OCI-LY3 (cell line): ENCODE data around the gene BMPER.

ENCODE experiments used
- H2AFZ ChIP-seq: fragments of 200-600, 300-600 bp; shearing (Covaris generic); 2 replicates; pipeline ENCODE4 v1.6.0; 2014; ENCODE audit warnings: antibody characterized with exemption, low read depth, low read length
- H3K27ac ChIP-seq: fragments of 200-600, 300-600 bp; sonication (generic); 2 replicates; pipeline ENCODE4 v1.5.1; 2014; ENCODE audit warnings: mild to moderate bottlenecking, low read length, moderate library complexity, mixed read lengths
- H3K27me3 ChIP-seq: fragments of 200-600, 300-600 bp; sonication (generic); 2 replicates; pipeline ENCODE4 v1.6.1; 2014; ENCODE audit warnings: low read depth, low read length, mixed read lengths
- H3K36me3 ChIP-seq: fragments of 200-600, 300-600 bp; sonication (generic); replicated peaks from 2 replicates; pipeline ENCODE3; 2014; ENCODE audit warnings: low read depth, low read length, mixed read lengths
- H3K4me1 ChIP-seq: fragments of 300-600, 200-600 bp; sonication (generic); 2 replicates; pipeline ENCODE4 v1.6.1; 2014; ENCODE audit warnings: low read length, mixed read lengths
- H3K4me2 ChIP-seq: fragments of 200-600, 300-600 bp; sonication (generic); 2 replicates; pipeline ENCODE4 v1.6.1; 2014; ENCODE audit warnings: low read length, mixed read lengths
- H3K4me3 ChIP-seq: fragments of 300-600, 200-600 bp; sonication (generic); 2 replicates; pipeline ENCODE4 v1.5.1; 2014; ENCODE audit warnings: antibody characterized with exemption, mild to moderate bottlenecking, low read length, moderate library complexity
- H3K79me2 ChIP-seq: fragments of 300-600, 200-600 bp; shearing (Covaris generic); 2 replicates; pipeline ENCODE4 v1.6.1; 2014; ENCODE audit warnings: mild to moderate bottlenecking, low read length, mixed read lengths
- H3K9ac ChIP-seq: fragments of 300-600, 200-600 bp; shearing (Covaris generic); 2 replicates; pipeline ENCODE4 v1.6.0; 2014; ENCODE audit warnings: mild to moderate bottlenecking, low read length, moderate library complexity
- H3K9me3 ChIP-seq: fragments of 200-600, 300-600 bp; shearing (Covaris generic); 2 replicates; pipeline ENCODE4 v1.6.1; 2014; ENCODE audit warnings: low read length, mixed read lengths; ENCODE audit not compliant: insufficient read depth
- H4K20me1 ChIP-seq: fragments of 200-600, 300-600 bp; sonication (generic); 2 replicates; pipeline ENCODE4 v1.6.1; 2016; ENCODE audit warnings: low read length, mixed read lengths; ENCODE audit not compliant: insufficient read depth
- EZH2phosphoT487 ChIP-seq: fragments of 200-600 bp; shearing (Covaris generic); IDR thresholded peaks from 2 replicates; pipeline ENCODE4 v1.6.1; 2018; ENCODE audit warnings: antibody characterized with exemption, mixed run types, low read depth
- TF ChIP-seq, protein P1 (sequence below): fragments of 200-600, 300-600 bp; sonication (generic); IDR thresholded peaks from 2 replicates; pipeline ENCODE4 v1.5.1; 2014; ENCODE audit warnings: antibody characterized with exemption, low read length, low read depth

BMPER gene

DNA sequence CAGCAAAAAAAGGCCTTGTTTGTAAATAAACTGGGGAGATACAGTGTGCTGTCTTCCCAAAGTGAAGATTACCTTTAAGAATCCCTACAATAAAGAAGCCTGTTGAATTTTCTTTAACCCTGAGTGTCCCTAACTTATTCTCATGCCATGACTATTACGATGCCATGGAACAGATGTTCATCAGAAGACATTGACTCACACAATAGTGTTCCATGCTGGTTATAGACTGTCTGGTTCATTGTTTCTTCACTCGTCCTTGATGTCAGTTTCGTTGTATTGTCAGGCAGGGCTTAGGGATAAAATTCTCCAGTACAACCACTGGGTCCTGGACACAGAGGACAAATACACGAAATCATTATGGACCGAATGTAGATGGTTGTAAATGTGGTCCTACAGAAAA is 36.2 kb upstream of the BMPER start:
- H3K9ac ChIP-seq: no peak overlapping the region
- H2AFZ ChIP-seq: no peak overlapping the region
- H3K27ac ChIP-seq: no peak overlapping the region

DNA sequence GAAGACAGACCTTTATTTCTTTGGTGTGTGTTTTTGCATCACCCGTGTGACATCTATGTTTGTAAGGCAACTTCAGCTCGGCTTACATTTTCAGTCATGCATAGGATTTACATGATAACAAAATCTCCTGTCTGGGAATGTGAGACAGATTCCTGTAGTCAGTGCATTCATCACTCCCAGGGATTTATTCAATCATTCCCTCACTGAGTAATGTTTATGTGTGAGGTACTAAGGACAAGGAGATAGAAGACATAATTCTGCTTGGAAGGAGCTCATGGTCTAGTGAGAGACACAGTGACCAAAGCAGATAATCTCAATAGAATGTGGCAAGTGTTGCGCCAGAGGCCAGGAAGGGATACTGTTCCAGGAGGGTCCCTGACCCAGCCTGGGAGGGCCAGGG is 35.2 kb upstream of the BMPER start:
- no peak overlapping the region for H3K9ac ChIP-seq
- H3K4me1 ChIP-seq: no peaks in the 10 kb centered on the region
- H3K36me3 ChIP-seq: no peaks in the 10 kb centered on the region
- H3K4me3 ChIP-seq: no peak overlapping the region
- H3K9me3 ChIP-seq: no peaks in the 10 kb centered on the region
- no peak for TF ChIP-seq EZH2phosphoT487
- TF ChIP-seq, protein P1, sequence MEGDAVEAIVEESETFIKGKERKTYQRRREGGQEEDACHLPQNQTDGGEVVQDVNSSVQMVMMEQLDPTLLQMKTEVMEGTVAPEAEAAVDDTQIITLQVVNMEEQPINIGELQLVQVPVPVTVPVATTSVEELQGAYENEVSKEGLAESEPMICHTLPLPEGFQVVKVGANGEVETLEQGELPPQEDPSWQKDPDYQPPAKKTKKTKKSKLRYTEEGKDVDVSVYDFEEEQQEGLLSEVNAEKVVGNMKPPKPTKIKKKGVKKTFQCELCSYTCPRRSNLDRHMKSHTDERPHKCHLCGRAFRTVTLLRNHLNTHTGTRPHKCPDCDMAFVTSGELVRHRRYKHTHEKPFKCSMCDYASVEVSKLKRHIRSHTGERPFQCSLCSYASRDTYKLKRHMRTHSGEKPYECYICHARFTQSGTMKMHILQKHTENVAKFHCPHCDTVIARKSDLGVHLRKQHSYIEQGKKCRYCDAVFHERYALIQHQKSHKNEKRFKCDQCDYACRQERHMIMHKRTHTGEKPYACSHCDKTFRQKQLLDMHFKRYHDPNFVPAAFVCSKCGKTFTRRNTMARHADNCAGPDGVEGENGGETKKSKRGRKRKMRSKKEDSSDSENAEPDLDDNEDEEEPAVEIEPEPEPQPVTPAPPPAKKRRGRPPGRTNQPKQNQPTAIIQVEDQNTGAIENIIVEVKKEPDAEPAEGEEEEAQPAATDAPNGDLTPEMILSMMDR: no peak
- H3K27ac ChIP-seq: no peak overlapping the region
- H2AFZ ChIP-seq: no peak overlapping the region
- H3K4me2 ChIP-seq: no peak overlapping the region
- no peaks in the 10 kb centered on the region for H3K27me3 ChIP-seq
- H3K79me2 ChIP-seq: no peaks in the 10 kb centered on the region
- H4K20me1 ChIP-seq: no peaks in the 10 kb centered on the region

More for the DNA sequence above, 36.2 kb upstream of the BMPER start:
- no peak overlapping the region for H3K4me3 ChIP-seq
- H3K9me3 ChIP-seq: no peaks in the 10 kb centered on the region
- no peaks in the 10 kb centered on the region for H4K20me1 ChIP-seq
- H3K4me2 ChIP-seq: no peak overlapping the region
- no peaks in the 10 kb centered on the region for H3K27me3 ChIP-seq
- TF ChIP-seq, protein P1: no peak
- no peak for TF ChIP-seq EZH2phosphoT487
- H3K4me1 ChIP-seq: no peaks in the 10 kb centered on the region
- H3K36me3 ChIP-seq: no peaks in the 10 kb centered on the region
- no peaks in the 10 kb centered on the region for H3K79me2 ChIP-seq

DNA sequence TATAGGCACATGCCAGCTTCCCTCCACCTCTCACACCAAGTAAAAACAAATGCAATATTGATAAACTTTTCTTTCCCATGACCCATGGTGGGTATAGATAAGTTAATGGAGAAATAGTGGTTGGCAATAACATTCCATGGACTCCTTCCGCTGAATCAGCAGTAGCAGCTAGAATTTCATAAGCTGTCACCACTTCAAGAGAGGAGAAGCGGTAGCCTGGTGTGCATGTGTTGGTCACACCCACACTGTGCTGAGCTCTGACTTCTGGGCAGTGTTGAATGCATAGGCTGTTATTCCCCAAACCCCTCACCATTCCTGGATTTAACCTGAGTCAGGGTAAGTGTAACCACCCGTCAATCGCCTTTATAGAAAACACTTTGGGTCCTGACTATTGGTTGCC is 32.5 kb upstream of the BMPER start:
- no peak overlapping the region for H3K4me2 ChIP-seq

DNA sequence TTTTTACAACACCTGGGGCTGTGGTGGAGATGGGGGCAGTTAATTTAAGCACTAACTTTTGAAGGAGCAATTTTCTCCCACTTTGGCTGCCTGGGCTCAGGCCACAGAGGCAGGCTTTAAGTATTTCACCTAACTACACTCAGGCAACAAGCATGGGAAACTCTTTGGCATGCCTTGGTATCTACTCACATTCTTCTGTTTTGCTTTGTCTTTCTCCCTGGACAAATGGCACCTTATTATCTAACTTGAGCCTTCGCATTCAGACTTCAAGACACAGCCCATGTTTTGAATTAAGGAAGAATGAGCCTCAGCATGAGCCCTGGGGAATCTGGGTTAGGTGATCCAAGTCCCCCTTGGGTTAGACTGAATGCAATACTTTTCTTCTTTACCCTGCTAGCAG is 31.8 kb upstream of the BMPER start:
- Histone ChIP-seq H2AFZ (no peak overlapping the region), H3K27ac (no peak overlapping the region), H3K27me3 (no peaks in the 10 kb centered on the region), H3K9ac (no peak overlapping the region), H3K36me3 (no peaks in the 10 kb centered on the region), H3K4me1 (no peaks in the 10 kb centered on the region), H3K4me2 (no peak overlapping the region), H3K79me2 (no peaks in the 10 kb centered on the region), H3K9me3 (no peaks in the 10 kb centered on the region), H3K4me3 (no peak overlapping the region), H4K20me1 (no peaks in the 10 kb centered on the region)
- TF ChIP-seq, protein P1: no peak
- no peak for TF ChIP-seq EZH2phosphoT487

More for the DNA sequence above, 32.5 kb upstream of the BMPER start:
- no peak for TF ChIP-seq EZH2phosphoT487
- TF ChIP-seq, protein P1: no peak
- Histone ChIP-seq H3K27me3 (no peaks in the 10 kb centered on the region), H4K20me1 (no peaks in the 10 kb centered on the region), H3K27ac (no peak overlapping the region), H3K36me3 (no peaks in the 10 kb centered on the region), H3K9me3 (no peaks in the 10 kb centered on the region), H2AFZ (no peak overlapping the region), H3K79me2 (no peaks in the 10 kb centered on the region), H3K4me1 (no peaks in the 10 kb centered on the region), H3K4me3 (no peak overlapping the region), H3K9ac (no peak overlapping the region)
